HepG2 (cell line): ENCODE data around the gene EVC. TPM values are rescaled to one million over a fixed set of nuclear protein-coding genes. Genes with fewer than 3 reads are reported as not detected.

ENCODE experiments used
- ATAC-seq: fragments of 200-7000 bp; cut with Tn5 transposase; 3 replicates; pipeline ENCODE4 v1.9.1; 2020; ENCODE audit warnings: mild to moderate bottlenecking, moderate library complexity
- BruUV-seq: library from RNA; stranded (reverse); fragments of 400-500 nt; replicated peaks from 2 replicates; lab custom pipeline; 2021; lab: Mats Ljungman, UMichigan
- CTCF ChIA-PET: fragments of 300-600 bp; formaldehyde crosslinking; extraction: SDS; loops from one replicate; lab custom pipeline; 2021; ENCODE audit warnings: low total read pairs, inconsistent platforms, low intra/inter-chr PET ratio; lab: Yijun Ruan, JAX
- POLR2A ChIA-PET: fragments of 350-600 bp; sonication (Branson Sonifier 250); formaldehyde crosslinking; loops from one replicate; lab custom pipeline; 2020; ENCODE audit warnings: antibody characterized with exemption, inconsistent platforms; lab: Yijun Ruan, JAX
- DNase-seq: peaks from one replicate; pipeline ENCODE4 v3.0.0-alpha.2; 2015; ENCODE audit warnings: low spot score
- FAIRE-seq: peaks from 3 replicates; lab custom pipeline; 2011; peaks lifted over from hg19 to GRCh38; lab: Jason Lieb, UNC
- H2AFZ ChIP-seq: one replicate; pipeline ENCODE4 v1.6.1; 2011; ENCODE audit warnings: low read length, inconsistent platforms
- H3K27ac ChIP-seq: fragments of 300-600 bp; 3 replicates; pipeline ENCODE4 v1.8.0; 2011; ENCODE audit warnings: mixed run types, mild to moderate bottlenecking, mixed read lengths, low read length, inconsistent platforms; ENCODE audit not compliant: insufficient read depth; ENCODE audit errors: extremely low read length
- H3K27me3 ChIP-seq, 2 experiments: fragments of 200-600 bp in 1 of 2; 2 replicates in 1 of 2; 3 replicates in 1 of 2; pipeline versions ENCODE4 v1.6.0 to v1.8.0; 2011; ENCODE audit warnings: low read length in 2 of 2, mild to moderate bottlenecking in 2 of 2, moderate library complexity in 2 of 2, inconsistent platforms in 1 of 2; ENCODE audit not compliant: insufficient read depth in 2 of 2, control insufficient read depth in 1 of 2
- H3K36me3 ChIP-seq, 2 experiments: fragments of 200-600 bp in 1 of 2; replicated peaks in 1 of 2; 2 replicates in 1 of 2; 3 replicates in 1 of 2; pipeline versions ENCODE4 v1.5.1 to v1.8.0; 2011; ENCODE audit warnings: low read length in 2 of 2, inconsistent platforms in 1 of 2; ENCODE audit not compliant: insufficient read depth in 2 of 2, control insufficient read depth in 1 of 2
- H3K4me1 ChIP-seq: 2 replicates; pipeline ENCODE4 v1.5.1; 2012; ENCODE audit warnings: low read length, inconsistent platforms; ENCODE audit not compliant: insufficient read depth
- H3K4me2 ChIP-seq: 2 replicates; pipeline ENCODE4 v1.6.0; 2011; ENCODE audit warnings: low read depth, low read length, inconsistent platforms
- H3K4me3 ChIP-seq, 3 experiments: fragments of 200-600 bp in 1 of 3; sonication (generic), shearing (Covaris generic) in 1 of 3; replicated peaks in 1 of 3; 2 replicates each; pipeline ENCODE4 v1.5.1; 2011 to 2016; ENCODE audit warnings: low read length in 3 of 3, inconsistent platforms in 2 of 3, low read depth in 2 of 3, mild to moderate bottlenecking in 2 of 3, control low read depth in 1 of 3, mixed read lengths in 1 of 3; ENCODE audit not compliant: insufficient read depth in 1 of 3
- H3K79me2 ChIP-seq: one replicate; pipeline ENCODE4 v1.6.1; 2011; ENCODE audit warnings: low read length, inconsistent platforms; ENCODE audit not compliant: insufficient read depth
- H3K9ac ChIP-seq: 2 replicates; pipeline ENCODE4 v1.6.0; 2011; ENCODE audit warnings: mild to moderate bottlenecking, low read depth, low read length, inconsistent platforms; ENCODE audit not compliant: insufficient read depth
- H3K9me3 ChIP-seq: 2 replicates; pipeline ENCODE4 v1.5.1; 2012; ENCODE audit warnings: mild to moderate bottlenecking, low read length
- H4K20me1 ChIP-seq: 2 replicates; pipeline ENCODE4 v1.6.0; 2011; ENCODE audit warnings: inconsistent platforms, mild to moderate bottlenecking, low read length, moderate library complexity; ENCODE audit not compliant: insufficient read depth
- PRPF4 ChIP-seq: fragments of 200-400 bp; formaldehyde crosslinking; IDR thresholded peaks from 2 replicates; pipeline ENCODE4 v1.6.1; 2016; ENCODE audit warnings: low read length, low read depth; ENCODE audit not compliant: poor library complexity, severe bottlenecking
- TAF15 ChIP-seq: fragments of 200-400 bp; formaldehyde crosslinking; IDR thresholded peaks from one replicate; pipeline ENCODE4 v1.6.1; 2018; ENCODE audit warnings: mild to moderate bottlenecking, low read depth, low read length; ENCODE audit not compliant: poor library complexity, severe bottlenecking
- ZNF232 ChIP-seq: sonication (generic); formaldehyde crosslinking; IDR thresholded peaks from 2 replicates; pipeline ENCODE4 v1.4.0; 2020; ENCODE audit warnings: missing genetic modification reagents, borderline replicate concordance
- ZNF431 ChIP-seq: sonication (generic); formaldehyde crosslinking; IDR thresholded peaks from 2 replicates; pipeline ENCODE4 v1.9.0; 2022; ENCODE audit warnings: missing genetic modification reagents, low read depth, mild to moderate bottlenecking, borderline replicate concordance
- ZNF552 ChIP-seq: sonication (generic); formaldehyde crosslinking; IDR thresholded peaks from 2 replicates; pipeline ENCODE4 v1.9.0; 2022; ENCODE audit warnings: missing genetic modification reagents, mild to moderate bottlenecking, borderline replicate concordance
- whole genome bisulfite sequencing: methylation state at CpG from one replicate; pipeline ENCODE4 v1.1.6; 2017; ENCODE audit warnings: low lambda C conversion rate; 5-methylcytosine and 5-hydroxymethylcytosine counted together
- in situ Hi-C: cut with HindIII; loops from 2 replicates; pipeline ENCODE4 v1.10.0; 2017; ENCODE audit warnings: low pct_unique_long_range_greater_than_20kb; ENCODE audit not compliant: extremely low pct_ligation_motif_present
- intact Hi-C: fragments of 100-400 bp; cut with micrococcal nuclease; formaldehyde crosslinking; loops from one replicate; pipeline ENCODE4 v1.10.0; 2022; ENCODE audit not compliant: unreplicated experiment
- polyA plus RNA-seq, 8 experiments: library from polyadenylated mRNA; depleted of rRNA in 3 of 8; stranded (reverse) in 7 of 8; unstranded in 1 of 8; fragments of >200 nt; fragmentation: Illumina TruSeq in 4 of 8; extraction: Trizol in 4 of 8; gene quantifications; 2 replicates each; pipeline versions ENCODE4 v1.2.1 to v1.2.3, GENCODE V29; 2011 to 2016; ENCODE audit warnings: low read depth in 4 of 8, missing spikeins in 1 of 8, mixed read lengths in 1 of 8; ENCODE audit not compliant: insufficient read depth in 1 of 8
- total RNA-seq, 5 experiments: library from RNA; depleted of rRNA; stranded (reverse); fragments of >200 nt; fragmentation: Illumina TruSeq; extraction: Trizol; gene quantifications; 2 replicates each; pipeline ENCODE4 v1.2.3, GENCODE V29; 2016; ENCODE audit warnings: low read depth in 1 of 5
- TF ChIP-seq, protein P1 (sequence below): sonication (generic); formaldehyde crosslinking; IDR thresholded peaks from 2 replicates; pipeline ENCODE4 v1.4.0; 2020; ENCODE audit warnings: mild to moderate bottlenecking, missing genetic modification reagents

The EVC gene
- total and polyA plus RNA-seq, 2 of the 13 experiments (the other 11 are each of a cell fraction or from before 2014, with no cell fraction given): 3.1 to 4.9 TPM

GRCh38 chr4:5751666-5752375, 40.8 kb downstream of the EVC start (continued):
- TF ChIP-seq, protein P1, sequence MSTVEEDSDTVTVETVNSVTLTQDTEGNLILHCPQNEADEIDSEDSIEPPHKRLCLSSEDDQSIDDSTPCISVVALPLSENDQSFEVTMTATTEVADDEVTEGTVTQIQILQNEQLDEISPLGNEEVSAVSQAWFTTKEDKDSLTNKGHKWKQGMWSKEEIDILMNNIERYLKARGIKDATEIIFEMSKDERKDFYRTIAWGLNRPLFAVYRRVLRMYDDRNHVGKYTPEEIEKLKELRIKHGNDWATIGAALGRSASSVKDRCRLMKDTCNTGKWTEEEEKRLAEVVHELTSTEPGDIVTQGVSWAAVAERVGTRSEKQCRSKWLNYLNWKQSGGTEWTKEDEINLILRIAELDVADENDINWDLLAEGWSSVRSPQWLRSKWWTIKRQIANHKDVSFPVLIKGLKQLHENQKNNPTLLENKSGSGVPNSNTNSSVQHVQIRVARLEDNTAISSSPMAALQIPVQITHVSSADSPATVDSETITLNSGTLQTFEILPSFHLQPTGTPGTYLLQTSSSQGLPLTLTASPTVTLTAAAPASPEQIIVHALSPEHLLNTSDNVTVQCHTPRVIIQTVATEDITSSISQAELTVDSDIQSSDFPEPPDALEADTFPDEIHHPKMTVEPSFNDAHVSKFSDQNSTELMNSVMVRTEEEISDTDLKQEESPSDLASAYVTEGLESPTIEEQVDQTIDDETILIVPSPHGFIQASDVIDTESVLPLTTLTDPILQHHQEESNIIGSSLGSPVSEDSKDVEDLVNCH (CRISPR knock-in tag): no peak

DNA sequence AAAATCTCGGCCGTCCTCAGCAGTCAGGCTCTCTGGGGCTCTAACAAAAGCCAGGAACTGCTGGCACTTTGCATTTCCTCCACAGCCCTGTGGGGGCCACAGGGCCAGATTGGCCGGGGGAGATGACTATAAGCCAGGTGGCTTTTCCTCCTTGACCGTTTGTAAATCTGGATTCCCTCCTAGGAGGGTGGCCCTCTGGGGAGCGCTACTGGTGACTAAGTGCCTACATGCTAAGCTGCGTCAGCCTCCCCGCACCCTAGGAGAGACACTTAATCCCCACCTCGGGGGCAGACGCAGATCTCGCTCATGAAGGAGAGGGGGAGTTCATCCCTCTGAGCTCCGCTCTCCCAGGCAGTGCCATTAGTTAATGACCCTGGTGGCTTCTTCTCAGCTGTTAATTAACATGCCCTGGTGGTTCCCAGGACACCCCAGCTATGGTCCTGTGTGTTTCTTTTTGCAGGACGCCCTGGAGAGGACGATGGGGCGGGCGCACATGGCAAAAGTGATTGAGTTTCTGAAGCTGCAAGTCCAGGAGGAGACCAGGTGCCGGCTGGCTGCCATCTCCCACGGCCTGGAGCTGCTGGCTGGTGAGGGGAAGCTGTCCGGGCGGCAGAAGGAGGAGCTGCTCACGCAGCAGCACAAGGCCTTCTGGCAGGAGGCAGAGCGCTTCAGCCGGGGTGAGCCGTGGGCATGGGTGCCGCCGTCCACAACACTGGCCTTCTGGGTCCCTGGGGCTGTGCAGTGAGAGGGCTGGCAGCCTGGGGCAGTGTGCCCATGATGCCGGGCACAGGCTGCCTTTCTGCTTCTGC, 41.6 kb downstream of the EVC start:
- H3K4me3 ChIP-seq: no peak overlapping the region
- ChIA-PET POLR2A (no interaction called here), CTCF (no interaction called here)
- no peaks in the 10 kb centered on the region for H3K27me3 ChIP-seq
- DNase-seq (no peak), FAIRE-seq (no peak), ATAC-seq (no peak)
- H3K79me2 ChIP-seq: no peaks in the 10 kb centered on the region
- H3K9ac ChIP-seq: no peak overlapping the region
- BruUV-seq: no TSS peak
- TF ChIP-seq TAF15 (no peak), PRPF4 (no peak), ZNF552 (CRISPR knock-in tag) (0 out of 2 replicates have a peak, but pooled peaks have one; percentile 30), ZNF431 (CRISPR knock-in tag) (no peak), ZNF232 (CRISPR knock-in tag) (no peak)
- no peaks in the 10 kb centered on the region for H3K9me3 ChIP-seq
- in situ Hi-C loops (no loop called here), intact Hi-C loops (no loop called here)
- H3K4me2 ChIP-seq: no peak overlapping the region
- H2AFZ ChIP-seq: no peak overlapping the region
- no peaks in the 10 kb centered on the region for H3K4me1 ChIP-seq
- H3K27ac ChIP-seq: no peak overlapping the region
- peaks cover 13 to 29% of the 10 kb centered on the region in 2 experiments; a peak in 3 of 5 replicates for H3K36me3 ChIP-seq
- no peaks in the 10 kb centered on the region for H4K20me1 ChIP-seq
- WGBS: 94% methylated on average over 9 of the region's 26 CpGs
